ENCODE measurements around the gene WDR72.

The WDR72 gene

DNA sequence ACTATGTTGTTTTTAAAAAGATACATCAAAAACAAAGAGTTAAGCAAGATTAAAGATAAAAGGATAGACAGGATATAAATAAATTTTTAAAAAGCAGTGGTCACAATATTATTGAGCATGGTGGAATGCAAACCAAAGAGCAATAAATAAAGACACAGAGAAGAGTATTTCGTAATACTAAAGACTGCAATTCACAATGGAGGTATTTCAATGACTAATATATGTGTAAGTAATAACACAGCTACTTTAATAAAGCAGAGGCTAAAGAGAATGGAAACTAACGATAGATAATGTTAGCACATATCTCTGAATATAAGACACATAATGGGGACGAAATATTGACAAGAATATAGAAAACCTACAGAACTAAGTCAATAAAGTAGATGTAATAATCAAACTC lies 219.6 kb downstream of the WDR72 start:
- Mint-ChIP-seq H3K27me3 (no peaks in the 10 kb centered on the region), H3K36me3 (no peaks in the 10 kb centered on the region), H3K9me3 (peaks cover 6% of the 10 kb centered on the region), H3K4me3 (no peak overlapping the region), H3K4me1 (no peaks in the 10 kb centered on the region), H3K27ac (no peak overlapping the region)
- no peak for ATAC-seq

DNA sequence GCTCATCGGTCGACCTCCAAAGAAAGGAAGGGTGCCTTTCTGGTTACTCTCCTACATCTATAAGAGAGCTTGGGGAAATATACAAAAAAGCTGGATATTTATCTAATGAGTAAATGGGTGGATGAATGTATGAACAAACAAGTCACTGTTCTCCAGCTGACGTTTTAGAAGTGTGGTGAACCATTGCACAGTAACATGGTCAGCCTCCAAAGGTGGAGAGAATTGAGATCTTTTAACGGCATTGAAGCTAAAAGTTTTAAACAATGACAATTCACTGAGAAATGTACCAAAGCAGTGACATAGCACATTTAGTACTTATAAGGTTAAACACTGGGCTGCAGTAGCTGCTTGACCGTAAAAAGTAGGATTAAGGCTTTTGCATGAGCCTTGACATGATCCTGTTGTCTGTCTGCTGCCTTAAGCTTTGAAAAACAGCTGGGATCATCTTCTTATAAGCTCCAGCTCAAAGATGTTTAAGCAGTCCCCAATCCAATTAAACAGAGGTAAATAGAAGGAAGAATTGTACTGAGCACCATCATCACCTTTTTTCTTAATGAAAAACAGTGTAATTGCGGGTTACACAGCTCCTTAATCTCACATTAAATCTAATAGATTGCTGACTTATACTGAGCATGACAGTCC lies 222.9 kb downstream of the WDR72 start:
- Mint-ChIP-seq H3K9me3 (peaks cover 9% of the 10 kb centered on the region), H3K27ac (no peak overlapping the region), H3K36me3 (no peaks in the 10 kb centered on the region), H3K4me3 (no peak overlapping the region), H3K27me3 (no peaks in the 10 kb centered on the region), H3K4me1 (no peaks in the 10 kb centered on the region)
- no peak for ATAC-seq

DNA sequence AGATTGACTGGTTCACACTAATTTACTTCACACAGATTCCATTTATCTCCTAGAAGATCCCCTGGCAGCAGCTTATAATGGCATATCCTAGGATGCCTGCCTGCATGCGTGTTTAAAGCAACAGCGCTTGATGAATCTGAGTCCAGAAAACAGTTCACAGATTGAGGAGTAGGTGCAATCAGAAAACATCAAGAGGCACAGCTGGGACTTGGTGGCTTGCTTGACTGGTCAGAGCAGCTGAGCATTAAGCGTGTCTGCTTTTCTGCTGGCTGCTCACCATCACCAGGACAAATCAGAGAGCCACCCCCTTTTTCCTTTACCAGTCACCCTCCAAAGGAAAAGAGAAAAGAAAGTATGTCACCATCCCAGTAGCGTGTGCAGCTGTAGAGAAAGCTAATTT lies 223.6 kb downstream of the WDR72 start:
- Mint-ChIP-seq H3K9me3 (peaks cover 9% of the 10 kb centered on the region), H3K36me3 (no peaks in the 10 kb centered on the region), H3K27me3 (no peaks in the 10 kb centered on the region), H3K4me1 (no peaks in the 10 kb centered on the region), H3K4me3 (no peak overlapping the region), H3K27ac (no peak overlapping the region)
- ATAC-seq = no peak

DNA sequence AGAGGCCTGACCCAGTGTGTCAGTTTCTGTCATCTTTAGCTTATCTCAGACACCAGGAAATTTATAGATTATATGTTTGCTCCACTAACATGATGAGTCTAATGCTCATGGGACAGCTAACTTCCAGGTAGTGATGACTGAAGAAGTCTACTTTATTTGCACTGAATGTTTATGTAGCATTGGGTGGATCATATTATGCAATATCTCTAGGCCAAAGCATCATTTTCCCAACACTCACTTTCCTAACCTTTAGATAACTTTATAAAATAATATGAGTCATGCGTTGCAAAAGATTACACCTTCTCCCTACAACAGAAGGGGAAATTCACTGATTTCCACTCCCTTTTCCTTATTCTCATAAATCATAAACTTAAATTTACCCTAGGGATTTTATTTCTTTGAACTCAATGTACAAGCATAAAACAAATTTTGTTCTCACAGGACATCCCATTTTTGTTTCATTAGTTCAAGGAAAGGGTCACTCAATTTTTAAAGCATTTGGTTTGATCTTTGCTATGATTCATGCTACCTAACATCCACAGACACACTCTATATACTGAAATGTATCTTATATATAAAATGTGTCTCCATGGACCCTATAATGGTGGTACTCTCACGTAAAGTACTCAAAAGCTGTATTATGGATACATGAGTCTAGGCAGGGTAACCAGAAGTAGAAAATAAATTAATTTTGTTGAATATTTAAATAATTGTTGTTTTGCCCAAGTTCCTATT lies 225.2 kb downstream of the WDR72 start:
- H3K27ac Mint-ChIP-seq = no peak overlapping the region
- no peaks in the 10 kb centered on the region for H3K27me3 Mint-ChIP-seq
- H3K9me3 Mint-ChIP-seq = peaks cover 3% of the 10 kb centered on the region
- no peaks in the 10 kb centered on the region for H3K36me3 Mint-ChIP-seq
- no peaks in the 10 kb centered on the region for H3K4me1 Mint-ChIP-seq
- H3K4me3 Mint-ChIP-seq = no peak overlapping the region
- ATAC-seq = no peak

DNA sequence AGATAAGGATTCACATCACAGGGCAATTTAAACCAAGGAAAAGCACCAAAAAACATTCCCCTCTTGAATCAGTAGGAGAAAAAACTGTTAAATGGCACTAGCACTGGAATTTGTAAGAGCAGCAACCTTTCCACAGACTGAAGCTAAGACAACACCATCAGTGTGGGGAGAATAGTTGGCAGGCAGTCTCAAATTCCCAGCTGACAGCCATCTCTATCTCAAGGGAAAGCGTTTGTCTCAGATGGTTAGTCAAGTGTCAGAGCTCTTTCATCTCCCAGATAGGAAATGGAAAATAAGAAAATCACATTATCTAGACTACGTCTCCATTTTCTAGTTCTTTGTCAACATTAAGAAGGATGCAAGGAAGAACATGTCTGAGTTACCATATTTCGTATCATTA lies 228.7 kb downstream of the WDR72 start:
- no peak overlapping the region for H3K4me3 Mint-ChIP-seq
- ATAC-seq = no peak
- no peak overlapping the region for H3K27ac Mint-ChIP-seq

DNA sequence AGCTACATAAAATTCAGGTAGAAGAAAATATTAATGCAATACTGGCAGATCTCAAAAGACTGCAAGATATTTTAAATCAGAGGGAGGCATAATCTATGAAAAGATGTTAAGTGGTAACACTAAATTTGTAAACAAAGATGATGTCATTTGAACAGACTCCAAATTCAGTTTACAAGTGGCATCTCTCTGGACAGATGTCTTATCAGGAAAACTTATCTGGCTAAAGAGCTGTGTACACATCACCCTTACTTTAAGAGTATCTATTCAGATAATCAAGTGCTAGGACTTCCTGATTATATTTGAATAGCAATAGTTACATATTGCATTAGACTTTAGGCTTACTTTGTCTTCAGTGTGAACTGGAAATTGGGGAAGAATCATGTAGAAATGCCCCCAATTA lies 231.5 kb downstream of the WDR72 start:
- Mint-ChIP-seq H3K9me3 (peaks cover 3% of the 10 kb centered on the region), H3K27ac (no peak overlapping the region), H3K4me1 (no peaks in the 10 kb centered on the region), H3K4me3 (no peak overlapping the region), H3K27me3 (no peaks in the 10 kb centered on the region), H3K36me3 (no peaks in the 10 kb centered on the region)
- ATAC-seq = no peak

More for the DNA sequence above, 228.7 kb downstream of the WDR72 start:
- peaks cover 3% of the 10 kb centered on the region for H3K9me3 Mint-ChIP-seq
- H3K4me1 Mint-ChIP-seq = no peaks in the 10 kb centered on the region
- H3K27me3 Mint-ChIP-seq = no peaks in the 10 kb centered on the region
- no peaks in the 10 kb centered on the region for H3K36me3 Mint-ChIP-seq

DNA sequence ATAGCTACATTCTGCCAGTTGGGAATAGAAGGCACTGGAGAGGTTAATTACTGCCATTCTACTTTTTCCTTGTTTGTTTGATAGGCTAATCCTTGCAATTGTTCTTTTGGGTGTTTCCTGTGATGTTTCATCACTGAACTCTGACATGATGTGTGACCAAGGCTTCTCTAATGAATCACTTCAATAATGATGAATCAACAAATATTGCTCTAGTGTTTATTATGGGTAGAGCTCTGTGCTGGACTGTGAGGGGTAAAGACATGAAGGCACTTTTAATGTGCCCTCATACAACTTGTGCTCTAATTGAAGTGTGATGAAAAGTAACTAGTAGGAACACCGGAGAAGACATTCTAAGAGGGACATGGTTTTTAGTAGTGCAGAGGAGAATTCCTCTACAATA lies 233.6 kb downstream of the WDR72 start:
- Mint-ChIP-seq H3K36me3 (no peaks in the 10 kb centered on the region), H3K4me3 (no peak overlapping the region), H3K27ac (no peak overlapping the region), H3K27me3 (no peaks in the 10 kb centered on the region), H3K4me1 (no peaks in the 10 kb centered on the region), H3K9me3 (no peaks in the 10 kb centered on the region)
- ATAC-seq = no peak

DNA sequence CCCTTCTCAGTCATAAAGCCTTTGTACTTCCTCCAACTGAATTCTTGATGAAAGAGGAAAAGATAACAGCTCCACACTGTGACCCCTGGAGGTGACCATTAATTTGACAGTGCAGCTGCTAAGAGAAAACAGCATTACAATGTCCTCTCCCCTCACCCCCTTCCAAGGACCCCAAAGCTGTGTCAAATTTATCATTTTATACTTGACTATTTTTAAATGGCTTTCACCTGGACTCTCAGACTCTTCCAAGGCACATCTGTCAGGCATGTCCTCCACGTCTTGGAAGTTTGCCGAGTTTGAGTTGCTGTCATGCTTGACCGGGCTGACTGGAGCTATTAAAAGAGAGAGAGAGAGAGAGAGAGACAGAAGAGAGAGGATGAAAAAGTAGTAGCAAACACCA lies 236.5 kb downstream of the WDR72 start:
- Mint-ChIP-seq H3K9me3 (no peaks in the 10 kb centered on the region), H3K4me1 (no peaks in the 10 kb centered on the region), H3K27ac (no peak overlapping the region), H3K36me3 (no peaks in the 10 kb centered on the region), H3K27me3 (no peaks in the 10 kb centered on the region), H3K4me3 (no peak overlapping the region)
- ATAC-seq = no peak

DNA sequence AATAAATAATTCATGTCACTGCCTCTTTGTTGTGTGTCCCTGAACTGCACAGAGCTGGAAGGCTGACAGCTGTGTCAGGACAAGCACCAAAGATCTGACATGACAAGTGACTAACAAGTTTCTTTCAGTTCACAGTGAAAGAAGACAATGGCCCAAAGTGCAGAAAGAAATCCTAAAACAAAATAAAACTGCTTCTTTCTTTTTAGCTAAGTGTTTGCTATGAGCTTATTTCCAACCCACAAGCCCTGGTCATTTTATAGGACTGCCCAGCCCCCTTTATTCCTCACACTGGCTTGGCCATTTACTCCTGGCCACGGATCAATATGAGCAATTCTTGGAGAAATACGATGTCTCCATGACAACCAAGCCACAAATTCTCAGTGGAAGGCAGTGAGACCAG lies 238.5 kb downstream of the WDR72 start:
- H3K9me3 Mint-ChIP-seq = no peaks in the 10 kb centered on the region
- H3K27me3 Mint-ChIP-seq = no peaks in the 10 kb centered on the region
- no peak overlapping the region for H3K27ac Mint-ChIP-seq
- no peak overlapping the region for H3K4me3 Mint-ChIP-seq
- no peaks in the 10 kb centered on the region for H3K36me3 Mint-ChIP-seq
- ATAC-seq = no peak
- no peaks in the 10 kb centered on the region for H3K4me1 Mint-ChIP-seq

DNA sequence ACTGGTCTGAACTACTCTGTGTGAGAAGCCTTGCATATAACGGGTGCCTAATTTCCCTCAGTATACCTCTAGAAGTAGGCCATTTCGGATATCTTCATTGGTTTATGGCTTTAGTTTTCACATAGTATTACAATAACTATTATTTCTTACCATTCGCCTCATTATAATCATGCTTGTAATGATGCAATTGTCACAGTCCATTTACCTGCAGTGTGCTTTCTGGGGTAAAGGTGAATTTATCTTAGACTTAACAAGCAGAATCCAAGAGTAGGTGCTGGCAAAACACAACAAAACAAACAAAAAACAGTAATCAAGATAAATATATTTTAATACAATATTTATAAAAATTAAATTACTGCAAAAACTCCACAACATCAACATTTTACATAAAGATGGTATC lies 246.0 kb downstream of the WDR72 start:
- Mint-ChIP-seq H3K4me1 (no peaks in the 10 kb centered on the region), H3K36me3 (no peaks in the 10 kb centered on the region), H3K4me3 (no peak overlapping the region), H3K27me3 (no peaks in the 10 kb centered on the region), H3K27ac (no peak overlapping the region), H3K9me3 (peaks cover under 1% of the 10 kb centered on the region)
- no peak for ATAC-seq

DNA sequence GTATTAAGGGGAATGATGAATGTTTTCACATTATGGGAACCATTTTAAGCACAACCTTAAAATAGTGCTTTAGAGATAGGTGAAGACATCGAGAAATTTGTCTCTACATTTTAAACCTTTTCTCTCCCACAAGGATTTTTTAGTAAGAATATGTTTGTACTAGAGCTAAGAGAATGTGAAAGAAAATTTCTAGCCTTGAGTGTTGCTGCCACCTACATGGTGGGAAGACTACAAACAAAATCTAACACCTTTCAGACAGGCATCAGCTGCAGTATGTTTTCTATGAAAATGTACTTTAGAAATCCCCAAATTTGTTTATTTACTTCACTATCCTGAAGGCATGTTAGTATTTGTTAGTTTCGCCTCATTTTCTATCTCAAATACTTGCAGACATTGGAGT lies 247.4 kb downstream of the WDR72 start:
- Mint-ChIP-seq H3K4me1 (no peaks in the 10 kb centered on the region), H3K9me3 (peaks cover 2% of the 10 kb centered on the region), H3K4me3 (no peak overlapping the region), H3K27me3 (no peaks in the 10 kb centered on the region), H3K27ac (no peak overlapping the region), H3K36me3 (no peaks in the 10 kb centered on the region)
- no peak for ATAC-seq

DNA sequence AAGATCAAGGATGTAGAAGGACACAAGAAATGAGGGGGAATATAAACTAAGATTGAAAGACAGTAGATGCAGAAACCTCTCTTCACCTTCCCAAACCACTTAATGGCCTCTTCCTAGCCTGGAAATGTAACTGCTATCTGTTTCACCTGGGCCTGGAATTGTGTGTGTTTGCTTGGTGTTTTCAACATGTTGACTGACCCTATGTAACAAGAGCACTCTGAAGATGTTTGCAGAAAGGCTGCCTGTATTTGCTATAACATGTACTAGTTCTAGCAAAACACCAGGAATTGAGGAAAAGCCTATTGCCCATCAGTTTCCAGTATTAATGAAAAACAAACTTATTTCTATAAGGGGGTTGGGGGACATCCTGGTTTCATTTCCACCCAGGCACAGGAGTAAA lies 248.3 kb downstream of the WDR72 start:
- Mint-ChIP-seq H3K4me3 (no peak overlapping the region), H3K4me1 (no peaks in the 10 kb centered on the region), H3K9me3 (peaks cover 2% of the 10 kb centered on the region), H3K27ac (no peak overlapping the region), H3K27me3 (no peaks in the 10 kb centered on the region), H3K36me3 (no peaks in the 10 kb centered on the region)
- ATAC-seq = no peak

DNA sequence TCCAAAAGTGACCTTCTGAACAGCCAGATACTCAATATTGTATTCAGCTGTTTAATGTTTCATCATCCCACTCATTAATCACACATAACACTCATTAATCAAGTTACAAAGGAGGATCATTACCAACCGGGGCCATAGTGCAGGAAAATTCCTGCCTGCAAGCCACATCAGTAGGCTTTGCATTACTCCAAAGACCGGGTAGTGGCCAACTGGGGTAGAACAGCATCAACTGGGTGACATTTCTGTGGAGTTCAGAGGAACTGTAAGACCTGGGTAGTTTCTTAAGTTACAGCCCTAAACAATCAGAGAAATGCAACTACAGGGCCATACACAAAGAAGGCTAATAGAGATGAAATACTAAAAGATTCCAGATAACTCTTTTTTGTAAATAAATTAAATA lies 253.1 kb downstream of the WDR72 start:
- H3K4me3 Mint-ChIP-seq = no peak overlapping the region
- no peaks in the 10 kb centered on the region for H3K27me3 Mint-ChIP-seq
- no peaks in the 10 kb centered on the region for H3K4me1 Mint-ChIP-seq
- ATAC-seq = no peak
- H3K27ac Mint-ChIP-seq = no peak overlapping the region
- peaks cover 2% of the 10 kb centered on the region for H3K9me3 Mint-ChIP-seq
- H3K36me3 Mint-ChIP-seq = no peaks in the 10 kb centered on the region

DNA sequence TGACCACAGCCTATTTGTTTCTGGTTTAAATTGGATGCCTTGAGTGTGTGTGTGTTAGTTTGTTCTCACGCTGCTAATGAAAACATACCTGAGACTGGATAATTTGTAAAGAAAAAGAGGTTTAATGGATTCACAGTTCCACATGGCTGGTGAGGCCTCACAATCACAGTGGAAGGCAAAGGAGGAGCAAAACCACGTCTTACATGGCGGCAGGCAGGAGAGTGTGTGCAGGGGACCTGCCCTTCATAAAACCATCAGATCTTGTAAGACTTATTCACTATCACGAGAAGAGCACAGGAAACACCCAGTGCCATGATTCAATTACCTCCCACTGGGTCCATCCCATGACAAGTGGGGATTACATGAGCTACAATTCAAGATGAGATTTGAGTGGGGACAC lies 260.5 kb downstream of the WDR72 start:
- H3K27me3 Mint-ChIP-seq = no peaks in the 10 kb centered on the region
- H3K9me3 Mint-ChIP-seq = peaks cover 3% of the 10 kb centered on the region
- ATAC-seq = no peak
- H3K36me3 Mint-ChIP-seq = no peaks in the 10 kb centered on the region
- no peak overlapping the region for H3K27ac Mint-ChIP-seq
- H3K4me3 Mint-ChIP-seq = no peak overlapping the region
- H3K4me1 Mint-ChIP-seq = no peaks in the 10 kb centered on the region

DNA sequence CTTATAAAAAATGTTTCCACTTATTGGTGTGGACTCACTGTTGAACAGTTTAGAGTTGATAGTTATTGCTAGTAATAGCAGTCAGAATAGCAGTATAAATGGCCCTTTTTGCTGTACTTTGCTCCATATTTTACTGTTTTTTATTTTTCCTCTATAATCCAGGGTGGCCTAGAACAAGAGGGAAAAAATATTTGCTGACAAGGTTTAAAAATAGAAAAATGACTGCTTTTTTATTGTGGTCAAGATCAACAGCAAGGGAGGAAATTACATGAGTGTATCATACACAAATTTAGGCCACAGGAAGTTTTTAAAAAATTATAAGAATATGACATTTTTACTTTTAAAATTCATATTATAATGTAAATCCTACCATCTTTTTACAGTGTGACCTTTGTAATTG lies 269.1 kb downstream of the WDR72 start:
- H3K27ac Mint-ChIP-seq = no peak overlapping the region
- no peaks in the 10 kb centered on the region for H3K4me1 Mint-ChIP-seq
- H3K36me3 Mint-ChIP-seq = no peaks in the 10 kb centered on the region
- no peak for ATAC-seq
- H3K4me3 Mint-ChIP-seq = no peak overlapping the region
- no peaks in the 10 kb centered on the region for H3K9me3 Mint-ChIP-seq
- no peaks in the 10 kb centered on the region for H3K27me3 Mint-ChIP-seq

DNA sequence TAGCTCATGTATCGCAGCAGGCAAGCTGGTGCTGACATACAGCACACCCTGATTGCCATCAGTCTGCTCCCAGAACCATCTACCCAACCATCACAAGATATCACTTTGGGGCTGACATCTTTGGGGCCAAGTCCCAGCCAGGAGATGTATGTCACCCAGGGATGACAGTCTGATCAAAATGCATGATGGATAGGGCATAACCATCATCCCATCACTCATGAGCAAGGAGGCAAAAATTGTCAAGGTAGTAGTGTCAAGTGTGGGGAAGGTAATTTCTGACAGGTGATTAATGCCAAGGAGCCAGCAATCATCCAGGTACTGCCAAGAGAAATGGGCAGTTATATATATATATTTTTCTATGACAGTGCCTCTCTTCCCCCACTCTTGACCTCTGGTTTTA lies 277.4 kb downstream of the WDR72 start:
- ATAC-seq = no peak
- Mint-ChIP-seq H3K36me3 (no peaks in the 10 kb centered on the region), H3K4me1 (no peaks in the 10 kb centered on the region), H3K27ac (no peak overlapping the region), H3K9me3 (no peaks in the 10 kb centered on the region), H3K4me3 (no peak overlapping the region), H3K27me3 (no peaks in the 10 kb centered on the region)
